Calu3 (cell line): ENCODE data around the gene GJB5. TPM values are rescaled to one million over a fixed set of nuclear protein-coding genes. Genes with fewer than 3 reads are reported as not detected.

Experiments used
- BruUV-seq: library from RNA; stranded (reverse); fragments of 400-500 nt; replicated peaks from 2 replicates; lab custom pipeline; 2021; lab: Mats Ljungman, UMichigan
- CTCF ChIA-PET: fragments of 300-600 bp; sonication (Branson Sonifier 250); formaldehyde crosslinking; loops from one replicate; lab custom pipeline; 2022; ENCODE audit warnings: antibody characterized with exemption; lab: Charles Lee
- DNase-seq: peaks from one replicate; pipeline ENCODE4 v3.0.0; 2022
- H3K27ac Mint-ChIP-seq: one replicate; pipeline ENCODE4 v1.8.0; 2022; ENCODE audit warnings: mixed read lengths; ENCODE audit not compliant: unreplicated experiment
- H3K27me3 Mint-ChIP-seq: one replicate; pipeline ENCODE4 v1.8.0; 2022; ENCODE audit warnings: mixed read lengths; ENCODE audit not compliant: unreplicated experiment
- H3K36me3 Mint-ChIP-seq: one replicate; pipeline ENCODE4 v1.8.0; 2022; ENCODE audit warnings: mild to moderate bottlenecking, moderate library complexity, mixed read lengths; ENCODE audit not compliant: insufficient read depth, unreplicated experiment
- H3K4me1 Mint-ChIP-seq: one replicate; pipeline ENCODE4 v1.8.0; 2022; ENCODE audit warnings: mild to moderate bottlenecking, low read depth, mixed read lengths; ENCODE audit not compliant: unreplicated experiment
- H3K4me3 Mint-ChIP-seq: one replicate; pipeline ENCODE4 v1.8.0; 2022; ENCODE audit warnings: mild to moderate bottlenecking, low read depth, moderate library complexity, mixed read lengths; ENCODE audit not compliant: unreplicated experiment
- H3K9me3 Mint-ChIP-seq: one replicate; pipeline ENCODE4 v1.8.0; 2022; ENCODE audit warnings: low read depth, mixed read lengths; ENCODE audit not compliant: unreplicated experiment
- intact Hi-C: fragments of 100-400 bp; cut with micrococcal nuclease; formaldehyde crosslinking; loops from one replicate; pipeline ENCODE4 v1.10.0; 2022; ENCODE audit not compliant: unreplicated experiment
- total RNA-seq: library from RNA; stranded (reverse); gene quantifications from 2 replicates; pipeline ENCODE4 v1.2.3, GENCODE V29; 2022
- TF ChIP-seq, protein P1 (sequence below): fragments of 200-600 bp; IDR thresholded peaks from one replicate; pipeline ENCODE4 v1.8.0; 2022; ENCODE audit warnings: antibody characterized with exemption; ENCODE audit not compliant: unreplicated experiment

GJB5 gene
- total RNA-seq, 1 experiment from 2014 or later, result 1.1 TPM

DNA sequence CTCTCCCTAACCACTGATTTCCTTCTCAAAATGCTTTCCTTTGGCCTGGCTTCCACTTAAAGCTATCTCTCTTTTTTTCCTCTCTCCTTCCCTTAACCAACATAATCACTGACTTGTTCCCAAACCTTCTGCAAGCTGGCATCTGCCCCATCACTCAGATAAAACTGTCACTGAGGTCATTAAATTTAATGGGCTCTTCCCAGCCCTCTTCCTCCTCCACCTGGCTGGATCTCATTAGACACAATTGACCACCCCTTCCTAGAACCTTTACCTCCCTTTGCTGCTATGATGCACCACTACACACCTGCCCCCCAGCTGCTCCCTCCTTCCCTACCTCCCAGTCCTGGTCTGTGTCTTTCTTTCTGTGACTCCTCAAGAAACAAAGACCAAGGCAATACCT, 44.0 kb upstream of the GJB5 start:
- H3K9me3 Mint-ChIP-seq, result no peaks in the 10 kb centered on the region
- no peaks in the 10 kb centered on the region for H3K36me3 Mint-ChIP-seq
- no TSS peak for BruUV-seq
- intact Hi-C loops, result no loop called here
- CTCF ChIA-PET, result no interaction called here
- no peaks in the 10 kb centered on the region for H3K4me1 Mint-ChIP-seq
- no peak for DNase-seq
- TF ChIP-seq, protein P1, sequence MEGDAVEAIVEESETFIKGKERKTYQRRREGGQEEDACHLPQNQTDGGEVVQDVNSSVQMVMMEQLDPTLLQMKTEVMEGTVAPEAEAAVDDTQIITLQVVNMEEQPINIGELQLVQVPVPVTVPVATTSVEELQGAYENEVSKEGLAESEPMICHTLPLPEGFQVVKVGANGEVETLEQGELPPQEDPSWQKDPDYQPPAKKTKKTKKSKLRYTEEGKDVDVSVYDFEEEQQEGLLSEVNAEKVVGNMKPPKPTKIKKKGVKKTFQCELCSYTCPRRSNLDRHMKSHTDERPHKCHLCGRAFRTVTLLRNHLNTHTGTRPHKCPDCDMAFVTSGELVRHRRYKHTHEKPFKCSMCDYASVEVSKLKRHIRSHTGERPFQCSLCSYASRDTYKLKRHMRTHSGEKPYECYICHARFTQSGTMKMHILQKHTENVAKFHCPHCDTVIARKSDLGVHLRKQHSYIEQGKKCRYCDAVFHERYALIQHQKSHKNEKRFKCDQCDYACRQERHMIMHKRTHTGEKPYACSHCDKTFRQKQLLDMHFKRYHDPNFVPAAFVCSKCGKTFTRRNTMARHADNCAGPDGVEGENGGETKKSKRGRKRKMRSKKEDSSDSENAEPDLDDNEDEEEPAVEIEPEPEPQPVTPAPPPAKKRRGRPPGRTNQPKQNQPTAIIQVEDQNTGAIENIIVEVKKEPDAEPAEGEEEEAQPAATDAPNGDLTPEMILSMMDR, result no peak
- H3K27me3 Mint-ChIP-seq, result peaks cover 67% of the 10 kb centered on the region
- H3K4me3 Mint-ChIP-seq, result no peak overlapping the region
- H3K27ac Mint-ChIP-seq, result no peak overlapping the region

DNA sequence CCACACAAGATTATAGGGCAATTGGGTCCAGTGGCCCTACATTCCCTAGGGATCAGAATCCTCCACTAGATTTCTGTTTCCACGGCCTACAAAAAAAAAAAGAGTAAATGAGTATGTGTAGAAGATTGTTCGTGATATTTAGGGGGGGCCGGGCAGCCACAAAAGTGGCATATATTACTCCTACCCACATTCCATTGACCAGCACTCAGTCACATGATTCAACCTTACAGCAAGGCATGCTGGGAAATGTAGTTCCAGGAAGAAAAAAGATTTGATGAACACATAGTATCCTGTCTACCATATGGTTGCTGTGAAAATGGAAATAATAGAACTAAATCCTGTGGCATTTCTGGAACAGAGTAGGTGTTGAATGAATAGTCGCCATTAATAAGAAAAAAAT, 43.4 kb upstream of the GJB5 start:
- intact Hi-C loops, result no loop called here
- Mint-ChIP-seq H3K9me3 (no peaks in the 10 kb centered on the region), H3K4me3 (no peak overlapping the region), H3K36me3 (no peaks in the 10 kb centered on the region), H3K27ac (no peak overlapping the region), H3K4me1 (no peaks in the 10 kb centered on the region), H3K27me3 (peaks cover 60% of the 10 kb centered on the region)
- no peak for DNase-seq
- TF ChIP-seq, protein P1, result no peak
- CTCF ChIA-PET, result no interaction called here
- no TSS peak for BruUV-seq

DNA sequence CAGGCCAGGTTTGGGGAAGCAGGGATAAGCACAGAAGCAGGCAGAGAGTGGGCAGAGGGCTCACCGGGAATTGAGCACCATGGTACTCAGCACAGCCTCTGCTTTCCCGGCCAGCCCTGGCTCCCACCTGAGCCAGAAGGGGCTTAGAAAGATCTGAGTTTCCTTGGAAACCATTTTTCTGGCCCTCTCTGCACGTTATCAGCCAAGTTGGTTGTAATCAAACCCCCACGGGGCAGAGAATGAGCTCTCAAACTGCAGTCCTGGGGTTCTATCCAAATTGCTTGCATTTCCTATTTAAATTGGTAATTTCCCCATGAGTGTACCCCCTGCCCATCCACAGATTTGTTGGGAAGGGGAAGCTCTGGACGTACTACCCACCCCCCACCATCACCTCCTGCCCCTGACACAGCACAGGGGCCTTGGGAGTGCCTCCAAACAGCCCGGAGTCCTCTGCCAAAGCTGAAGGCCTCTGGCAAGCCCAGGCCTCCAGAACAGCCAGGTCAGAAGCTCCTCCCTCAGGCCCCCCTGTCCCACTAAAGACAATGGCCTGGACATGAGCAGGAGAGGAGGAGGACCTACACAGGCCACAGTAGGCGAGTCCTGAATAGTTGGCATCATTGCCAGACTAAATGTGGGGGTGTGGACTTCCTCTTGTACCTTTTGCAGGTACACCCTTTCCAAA, 42.7 kb upstream of the GJB5 start:
- Mint-ChIP-seq H3K36me3 (no peaks in the 10 kb centered on the region), H3K4me3 (no peak overlapping the region), H3K4me1 (no peaks in the 10 kb centered on the region), H3K27ac (no peak overlapping the region), H3K27me3 (peaks cover 57% of the 10 kb centered on the region), H3K9me3 (no peaks in the 10 kb centered on the region)
- intact Hi-C loops, result no loop called here
- BruUV-seq, result no TSS peak
- DNase-seq, result no peak
- CTCF ChIA-PET, result no interaction called here
- TF ChIP-seq, protein P1, result no peak

DNA sequence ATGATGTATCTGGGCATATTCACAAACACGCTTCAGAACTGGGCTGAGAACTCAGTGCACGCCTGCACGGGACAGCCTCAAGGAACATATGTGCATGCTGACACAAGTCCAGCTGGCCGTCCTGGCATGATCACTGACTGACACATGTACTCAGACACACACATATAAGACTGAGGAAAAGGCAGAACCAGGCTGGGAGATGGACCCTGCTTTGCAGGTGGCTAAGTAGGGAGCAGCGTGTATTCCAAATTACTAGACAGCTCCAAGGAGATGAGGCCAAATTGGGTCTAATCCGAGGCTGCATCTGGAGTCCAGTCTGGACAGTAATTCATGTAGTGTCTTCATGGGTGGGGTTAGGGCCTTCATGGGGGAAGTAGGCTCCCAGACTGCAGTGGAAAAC, 41.4 kb upstream of the GJB5 start:
- no peaks in the 10 kb centered on the region for H3K36me3 Mint-ChIP-seq
- CTCF ChIA-PET, result interaction anchor here (1.1 kb wide), 1 partner anchor 14 kb away, joined by 3 read pairs; no protein-coding TSS in a partner anchor
- H3K27ac Mint-ChIP-seq, result no peak overlapping the region
- DNase-seq, result no peak
- peaks cover 3% of the 10 kb centered on the region for H3K9me3 Mint-ChIP-seq
- H3K27me3 Mint-ChIP-seq, result peaks cover 62% of the 10 kb centered on the region
- no peaks in the 10 kb centered on the region for H3K4me1 Mint-ChIP-seq
- no TSS peak for BruUV-seq
- intact Hi-C loops, result no loop called here
- TF ChIP-seq, protein P1, result no peak
- H3K4me3 Mint-ChIP-seq, result no peak overlapping the region
